ENCODE measurements around the gene KCNQ5.

The KCNQ5 gene

GRCh38 chr6:72646604-72647485 is 25.0 kb downstream of the KCNQ5 start:
- no peaks in the 10 kb centered on the region for H3K9me3 ChIP-seq (replicated peaks in 1 of 11)
- H3K4me1 ChIP-seq = peaks cover 11 to 34% (median 22%) of the 10 kb centered on the region in 10 experiments
- peaks cover 0 to 93% (median 49%) of the 10 kb centered on the region in 11 experiments; a peak in 11 of 22 replicates for H4K20me1 ChIP-seq
- peaks cover 0 to 60% (median 21%) of the 10 kb centered on the region in 11 experiments; a peak in 11 of 22 replicates for H3K36me3 ChIP-seq
- no peak overlapping the region for H3K27ac ChIP-seq
- H3K4me3 ChIP-seq = no peak overlapping the region
- no peak overlapping the region for H3K4me2 ChIP-seq
- H3K27me3 ChIP-seq = no peaks in the 10 kb centered on the region
- no peak overlapping the region for H3K9ac ChIP-seq
- no peak for TF ChIP-seq Cebpa-rat (IDR thresholded peaks at IDR 0.05)

GRCh38 chr6:72647489-72647888 is 25.6 kb downstream of the KCNQ5 start:
- H3K9me3 ChIP-seq (replicated peaks in 1 of 11) = no peaks in the 10 kb centered on the region
- H4K20me1 ChIP-seq = peaks cover 0 to 94% (median 50%) of the 10 kb centered on the region in 11 experiments; a peak in 12 of 22 replicates
- TF ChIP-seq Cebpa-rat (IDR thresholded peaks at IDR 0.05) = peak in 4 of 11 experiments; percentile 13 to 71 (median 51); a peak in 4 of 22 replicates
- H3K4me1 ChIP-seq = peaks cover 11 to 31% (median 22%) of the 10 kb centered on the region in 10 experiments
- H3K4me3 ChIP-seq = no peak overlapping the region
- no peak overlapping the region for H3K9ac ChIP-seq
- peaks cover 0 to 54% (median 18%) of the 10 kb centered on the region in 11 experiments; a peak in 11 of 22 replicates for H3K36me3 ChIP-seq
- H3K4me2 ChIP-seq = no peak overlapping the region
- H3K27ac ChIP-seq = no peak overlapping the region
- H3K27me3 ChIP-seq = no peaks in the 10 kb centered on the region

- Histone ChIP-seq H3K27me3 (no peaks in the 10 kb centered on the region), H3K4me2 (peak overlapping the region; percentile 3 to 39 (median 25); a peak in 16 of 22 replicates), H3K36me3 (peaks cover 0 to 38% (median 20%) of the 10 kb centered on the region in 11 experiments; a peak in 11 of 22 replicates), H3K9me3 (replicated peaks in 1 of 11) (no peaks in the 10 kb centered on the region), H3K4me3 (no peak overlapping the region), H3K27ac (peak overlapping the region in 1 of 11 experiments; percentile 1; a peak in 2 of 22 replicates), H3K4me1 (peaks cover 11 to 36% (median 29%) of the 10 kb centered on the region in 10 experiments), H4K20me1 (peaks cover 0 to 91% (median 55%) of the 10 kb centered on the region in 11 experiments; a peak in 12 of 22 replicates), H3K9ac (no peak overlapping the region)
- no peak for TF ChIP-seq Cebpa-rat (IDR thresholded peaks at IDR 0.05)
Observed at GRCh38 chr6:72649032-72649984, 27.4 kb downstream of the KCNQ5 start.

- Histone ChIP-seq H3K4me2 (peak overlapping the region in 3 of 11 experiments; percentile 6 to 26 (median 15); a peak in 5 of 22 replicates), H3K27ac (no peak overlapping the region), H3K4me3 (no peak overlapping the region)
Observed at GRCh38 chr6:72650081-72650745, 28.3 kb downstream of the KCNQ5 start.

GRCh38 chr6:72651174-72651573 is 29.3 kb downstream of the KCNQ5 start:
- Histone ChIP-seq H4K20me1 (peaks cover 0 to 89% (median 43%) of the 10 kb centered on the region in 11 experiments; a peak in 12 of 22 replicates), H3K9me3 (replicated peaks in 1 of 11) (no peaks in the 10 kb centered on the region), H3K4me2 (no peak overlapping the region), H3K36me3 (peaks cover 0 to 29% (median 16%) of the 10 kb centered on the region in 11 experiments; a peak in 13 of 22 replicates), H3K27ac (no peak overlapping the region), H3K4me3 (no peak overlapping the region), H3K4me1 (peaks cover 11 to 36% (median 27%) of the 10 kb centered on the region in 10 experiments), H3K9ac (no peak overlapping the region), H3K27me3 (no peaks in the 10 kb centered on the region)
- no peak for TF ChIP-seq Cebpa-rat (IDR thresholded peaks at IDR 0.05)

More at GRCh38 chr6:72650081-72650745, 28.3 kb downstream of the KCNQ5 start:
- Histone ChIP-seq H3K9me3 (replicated peaks in 1 of 11) (no peaks in the 10 kb centered on the region), H3K4me1 (peaks cover 11 to 36% (median 29%) of the 10 kb centered on the region in 10 experiments), H3K36me3 (peaks cover 0 to 29% (median 18%) of the 10 kb centered on the region in 11 experiments; a peak in 12 of 22 replicates), H4K20me1 (peaks cover 0 to 87% (median 51%) of the 10 kb centered on the region in 11 experiments; a peak in 12 of 22 replicates), H3K9ac (no peak overlapping the region), H3K27me3 (no peaks in the 10 kb centered on the region)
- TF ChIP-seq Cebpa-rat (IDR thresholded peaks at IDR 0.05) = no peak

- Histone ChIP-seq H3K27ac (peak overlapping the region in 1 of 11 experiments; percentile 22; a peak in 1 of 22 replicates), H3K4me2 (peak overlapping the region in 8 of 11 experiments; percentile 12 to 43 (median 24); a peak in 9 of 22 replicates), H3K4me1 (peaks cover 11 to 36% (median 27%) of the 10 kb centered on the region in 10 experiments), H4K20me1 (peaks cover 0 to 78% (median 39%) of the 10 kb centered on the region in 11 experiments; a peak in 12 of 22 replicates), H3K9me3 (replicated peaks in 1 of 11) (no peaks in the 10 kb centered on the region), H3K27me3 (no peaks in the 10 kb centered on the region), H3K36me3 (peaks cover 0 to 23% (median 16%) of the 10 kb centered on the region in 11 experiments; a peak in 13 of 22 replicates), H3K4me3 (no peak overlapping the region), H3K9ac (no peak overlapping the region)
- no peak for TF ChIP-seq Cebpa-rat (IDR thresholded peaks at IDR 0.05)
Observed at GRCh38 chr6:72651967-72652956, 30.4 kb downstream of the KCNQ5 start.

- peaks cover 0 to 71% (median 36%) of the 10 kb centered on the region in 11 experiments; a peak in 12 of 22 replicates for H4K20me1 ChIP-seq
- no peak overlapping the region for H3K9ac ChIP-seq
- H3K4me1 ChIP-seq = peaks cover 11 to 36% (median 27%) of the 10 kb centered on the region in 10 experiments
- peaks cover 0 to 18% (median 13%) of the 10 kb centered on the region in 11 experiments; a peak in 13 of 22 replicates for H3K36me3 ChIP-seq
- TF ChIP-seq Cebpa-rat (IDR thresholded peaks at IDR 0.05) = no peak
- H3K27ac ChIP-seq = no peak overlapping the region
- no peaks in the 10 kb centered on the region for H3K9me3 ChIP-seq (replicated peaks in 1 of 11)
- H3K4me3 ChIP-seq = no peak overlapping the region
- peak overlapping the region in 7 of 11 experiments; percentile 16 to 43 (median 26); a peak in 7 of 22 replicates for H3K4me2 ChIP-seq
- no peaks in the 10 kb centered on the region for H3K27me3 ChIP-seq
Observed at GRCh38 chr6:72653026-72653425, 31.2 kb downstream of the KCNQ5 start.
